Ishikawa (cell line): ENCODE measurements around the gene TBC1D8B.

Source experiments
- CEBPB ChIP-seq: IDR thresholded peaks from 2 replicates; pipeline ENCODE4 v1.6.1; 2012
- CREB1 ChIP-seq: IDR thresholded peaks from 2 replicates; pipeline ENCODE4 v1.6.1; 2012; ENCODE audit warnings: low read depth
- EGR1 ChIP-seq: IDR thresholded peaks from 2 replicates; pipeline ENCODE4 v1.6.1; 2012
- EP300 ChIP-seq: IDR thresholded peaks from 2 replicates; pipeline ENCODE4 v1.6.1; 2012; ENCODE audit warnings: borderline replicate concordance
- FOXM1 ChIP-seq: IDR thresholded peaks from 2 replicates; pipeline ENCODE4 v1.6.1; 2012; ENCODE audit warnings: low read depth, borderline replicate concordance
- MAX ChIP-seq: IDR thresholded peaks from 2 replicates; pipeline ENCODE4 v1.6.1; 2012
- NFIC ChIP-seq: IDR thresholded peaks from 2 replicates; pipeline ENCODE4 v1.6.1; 2012
- RAD21 ChIP-seq: IDR thresholded peaks from 2 replicates; pipeline ENCODE4 v1.6.1; 2012; ENCODE audit warnings: low read depth
- REST ChIP-seq: IDR thresholded peaks from 2 replicates; pipeline ENCODE4 v1.6.1; 2012; ENCODE audit warnings: low read depth, mild to moderate bottlenecking
- TAF1 ChIP-seq: IDR thresholded peaks from 2 replicates; pipeline ENCODE4 v1.6.1; 2012; ENCODE audit warnings: low read depth, mild to moderate bottlenecking
- TCF12 ChIP-seq: IDR thresholded peaks from 2 replicates; pipeline ENCODE4 v1.6.1; 2012; ENCODE audit warnings: low read depth
- TEAD4 ChIP-seq: IDR thresholded peaks from 2 replicates; pipeline ENCODE4 v1.6.1; 2012
- USF1 ChIP-seq: IDR thresholded peaks from 2 replicates; pipeline ENCODE4 v1.6.1; 2012
- YY1 ChIP-seq: IDR thresholded peaks from 2 replicates; pipeline ENCODE4 v1.6.1; 2012; ENCODE audit warnings: low read depth
- ZBTB7A ChIP-seq: IDR thresholded peaks from 2 replicates; pipeline ENCODE4 v1.6.1; 2012; ENCODE audit warnings: low read depth

The TBC1D8B gene

GRCh38 chrX:106802388-106803275 lies at the start of gene TBC1D8B:
Gene TBC1D8B (plus strand): TSS chrX:106802673. CDS start chrX:106802854, 181 bp downstream.
- TF ChIP-seq NFIC (peak; percentile 79), FOXM1 (no peak), TAF1 (0 out of 2 replicates have a peak, but pooled peaks have one; percentile 36)

- TF ChIP-seq RAD21: no peak
- TF ChIP-seq EGR1: no peak
- TF ChIP-seq TCF12: no peak
- no peak for TF ChIP-seq ZBTB7A
- TF ChIP-seq MAX: no peak
- TF ChIP-seq CREB1: no peak
- no peak for TF ChIP-seq CEBPB
These were observed 27.5 kb upstream of the TBC1D8B start for GRCh38 chrX:106774981-106775380.

- TF ChIP-seq REST (no peak), EP300 (no peak), FOXM1 (no peak), USF1 (no peak), MAX (no peak), CEBPB (no peak), YY1 (no peak), TEAD4 (no peak), CREB1 (no peak)
These were observed 22.2 kb upstream of the TBC1D8B start for GRCh38 chrX:106780264-106780663.

GRCh38 chrX:106780664-106781377 lies 21.7 kb upstream of the TBC1D8B start:
- TF ChIP-seq FOXM1 (no peak), RAD21 (no peak), YY1 (no peak), ZBTB7A (no peak), USF1 (no peak)

GRCh38 chrX:106783716-106784115 lies 18.8 kb upstream of the TBC1D8B start:
- TF ChIP-seq MAX: no peak
- no peak for TF ChIP-seq RAD21
- no peak for TF ChIP-seq TAF1
- no peak for TF ChIP-seq FOXM1
- no peak for TF ChIP-seq YY1
- no peak for TF ChIP-seq REST
- TF ChIP-seq CEBPB: no peak
- TF ChIP-seq ZBTB7A: no peak
- no peak for TF ChIP-seq TEAD4
- no peak for TF ChIP-seq TCF12
- no peak for TF ChIP-seq EGR1
- no peak for TF ChIP-seq NFIC
- TF ChIP-seq USF1: no peak
- TF ChIP-seq EP300: no peak
- no peak for TF ChIP-seq CREB1
